C4-2B (cell line): ENCODE measurements around the gene NFATC4.

ENCODE experiments used
- ZFX ChIP-seq: fragments of 450-650 bp; IDR thresholded peaks from 2 replicates; pipeline ENCODE4 v1.6.1; 2017
- TF ChIP-seq, protein P1 (sequence below): fragments of 450-650 bp; conservative IDR thresholded peaks from 2 replicates; pipeline ENCODE4 v1.5.1; 2017; ENCODE audit warnings: mild to moderate bottlenecking

GRCh38 chr14:24364841-24365240 is 3.1 kb upstream of the NFATC4 start:
- TF ChIP-seq, protein P1, sequence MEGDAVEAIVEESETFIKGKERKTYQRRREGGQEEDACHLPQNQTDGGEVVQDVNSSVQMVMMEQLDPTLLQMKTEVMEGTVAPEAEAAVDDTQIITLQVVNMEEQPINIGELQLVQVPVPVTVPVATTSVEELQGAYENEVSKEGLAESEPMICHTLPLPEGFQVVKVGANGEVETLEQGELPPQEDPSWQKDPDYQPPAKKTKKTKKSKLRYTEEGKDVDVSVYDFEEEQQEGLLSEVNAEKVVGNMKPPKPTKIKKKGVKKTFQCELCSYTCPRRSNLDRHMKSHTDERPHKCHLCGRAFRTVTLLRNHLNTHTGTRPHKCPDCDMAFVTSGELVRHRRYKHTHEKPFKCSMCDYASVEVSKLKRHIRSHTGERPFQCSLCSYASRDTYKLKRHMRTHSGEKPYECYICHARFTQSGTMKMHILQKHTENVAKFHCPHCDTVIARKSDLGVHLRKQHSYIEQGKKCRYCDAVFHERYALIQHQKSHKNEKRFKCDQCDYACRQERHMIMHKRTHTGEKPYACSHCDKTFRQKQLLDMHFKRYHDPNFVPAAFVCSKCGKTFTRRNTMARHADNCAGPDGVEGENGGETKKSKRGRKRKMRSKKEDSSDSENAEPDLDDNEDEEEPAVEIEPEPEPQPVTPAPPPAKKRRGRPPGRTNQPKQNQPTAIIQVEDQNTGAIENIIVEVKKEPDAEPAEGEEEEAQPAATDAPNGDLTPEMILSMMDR = no peak
- no peak for TF ChIP-seq ZFX
